ENCODE results near the gene PCDHGB4.
"Not testable (repeated sequence)": the region's sequence is repeated elsewhere in the genome, so short reads cannot be mapped to it uniquely, and the experiment has no call there.

PCDHGB4 gene

DNA sequence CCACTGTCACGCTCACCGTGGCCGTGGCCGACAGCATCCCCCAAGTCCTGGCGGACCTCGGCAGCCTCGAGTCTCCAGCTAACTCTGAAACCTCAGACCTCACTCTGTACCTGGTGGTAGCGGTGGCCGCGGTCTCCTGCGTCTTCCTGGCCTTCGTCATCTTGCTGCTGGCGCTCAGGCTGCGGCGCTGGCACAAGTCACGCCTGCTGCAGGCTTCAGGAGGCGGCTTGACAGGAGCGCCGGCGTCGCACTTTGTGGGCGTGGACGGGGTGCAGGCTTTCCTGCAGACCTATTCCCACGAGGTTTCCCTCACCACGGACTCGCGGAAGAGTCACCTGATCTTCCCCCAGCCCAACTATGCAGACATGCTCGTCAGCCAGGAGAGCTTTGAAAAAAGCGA is 45.2 kb downstream of the PCDHGB4 start:
- not testable (repeated sequence) for DNase-seq

DNA sequence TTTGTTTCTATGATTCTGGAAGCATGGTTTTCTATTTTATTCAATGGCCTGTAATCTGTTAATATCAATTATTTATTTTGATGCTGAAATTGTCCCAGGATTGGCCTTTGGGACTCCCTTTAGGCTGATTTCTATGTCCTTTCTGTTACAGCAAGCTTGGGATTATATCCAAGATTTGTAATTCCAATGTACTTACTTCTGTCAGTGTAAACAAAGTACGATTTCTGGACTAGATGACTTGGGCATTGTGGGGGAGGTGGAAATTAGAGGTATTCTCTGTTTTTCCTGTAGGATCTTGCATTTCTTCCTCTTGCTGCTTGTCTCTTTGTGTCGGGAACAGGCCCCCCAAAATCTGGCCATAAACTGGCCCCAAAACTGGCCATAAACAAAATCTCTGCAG is 46.5 kb downstream of the PCDHGB4 start:
- DNase-seq, result no peak

DNA sequence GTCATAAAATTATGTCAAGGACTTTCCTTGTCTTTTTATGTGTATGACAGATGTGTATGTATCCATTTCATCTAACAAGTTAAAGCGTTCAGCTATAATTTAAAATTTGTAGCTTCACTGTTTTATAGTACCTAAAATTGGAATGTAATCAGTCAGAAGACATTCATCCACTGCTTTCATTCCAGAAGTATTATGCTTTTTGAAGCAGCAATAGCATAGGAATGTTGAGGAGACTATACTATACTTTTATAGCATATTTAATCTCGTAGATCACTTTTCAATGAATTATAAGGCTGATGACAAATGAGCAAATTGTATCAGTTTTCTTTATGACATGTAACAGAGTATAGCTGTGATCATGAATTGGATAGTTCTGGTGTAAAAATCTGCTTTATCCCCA is 49.7 kb downstream of the PCDHGB4 start:
- DNase-seq, result no peak

DNA sequence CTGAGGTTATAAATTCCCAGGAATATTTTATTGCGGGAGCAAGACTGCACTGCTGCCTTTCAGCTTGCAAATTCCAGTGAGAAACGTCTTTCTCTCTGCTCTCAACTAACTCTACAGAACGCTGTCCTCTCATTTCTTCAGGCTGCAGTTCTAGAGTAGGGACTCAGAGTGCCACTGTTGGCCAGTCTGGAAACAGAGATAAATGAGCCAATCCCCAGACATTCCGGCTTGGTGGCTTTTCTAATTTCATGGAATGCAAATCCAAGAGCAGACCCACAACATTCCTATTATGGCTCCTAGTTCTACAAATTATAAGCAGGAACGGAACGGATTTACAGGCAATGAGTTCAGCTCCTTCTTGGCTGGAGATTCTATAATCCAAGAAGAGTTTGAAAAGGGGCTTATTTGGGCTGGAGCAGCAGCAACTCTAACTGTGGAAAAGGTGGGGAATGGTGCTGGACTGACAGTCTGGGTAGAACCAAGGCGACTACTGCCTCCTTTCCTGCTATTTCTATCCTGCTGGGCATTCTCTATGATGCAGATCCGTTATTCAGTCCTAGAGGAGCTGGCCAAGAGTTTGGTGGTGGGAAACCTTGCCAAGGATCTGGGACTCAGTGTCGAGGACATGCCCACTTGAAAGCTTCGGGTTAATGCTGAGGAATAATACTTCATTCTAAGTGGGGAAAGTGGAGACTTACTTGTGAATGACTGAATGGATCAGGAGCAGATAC is 52.1 kb downstream of the PCDHGB4 start:
- DNase-seq, result no peak

All from CD4-positive, alpha-beta T cell treated with Interleukin-17A for 4 hours (primary cell).